Fibroblast of villous mesenchyme (primary cell): ENCODE measurements around the gene HAUS3. TPM values are rescaled to one million over a fixed set of nuclear protein-coding genes. Genes with fewer than 3 reads are reported as not detected.
A peak's percentile ranks its signal among the peaks of the same experiment; 100 is the strongest.
"Not testable (repeated sequence)": the region's sequence is repeated elsewhere in the genome, so short reads cannot be mapped to it uniquely, and the experiment has no call there.

Source experiments
- DNase-seq: peaks from one replicate; pipeline ENCODE4 v3.0.0-alpha.2; 2010; ENCODE audit warnings: low read depth
- H3K4me3 ChIP-seq: 2 replicates; pipeline ENCODE4 v1.5.1; 2011; ENCODE audit warnings: low read depth, mild to moderate bottlenecking, low read length
- total RNA-seq: library from RNA; depleted of rRNA; stranded (reverse); fragments of >200 nt; gene quantifications from 2 replicates; pipeline ENCODE4 v1.2.3, GENCODE V29; 2012
- TF ChIP-seq, protein P1 (sequence below): IDR thresholded peaks from 2 replicates; pipeline ENCODE4 v1.5.1; 2012; ENCODE audit warnings: low read depth, mild to moderate bottlenecking, low read length; ENCODE audit not compliant: insufficient read depth

The HAUS3 gene
- total RNA-seq, 1 donor: 9.1 TPM

DNA sequence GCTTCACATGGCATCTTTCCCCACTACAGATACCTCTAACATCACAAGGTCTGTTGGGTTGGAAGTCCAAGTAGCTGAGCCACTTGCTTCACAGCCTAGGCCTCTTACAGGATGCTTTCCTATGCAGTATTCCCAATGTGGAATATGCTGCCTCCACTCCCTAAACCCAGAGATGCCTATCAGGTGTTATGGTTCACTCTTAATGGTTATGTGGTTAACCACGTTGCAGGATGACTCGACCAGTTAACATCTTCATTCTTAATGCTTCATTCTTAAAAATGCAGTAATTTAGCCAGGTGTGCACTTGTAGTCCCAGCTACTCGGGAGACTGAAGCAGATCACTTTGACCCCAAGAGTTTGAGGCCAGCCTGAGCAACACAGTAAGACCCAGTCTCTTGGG, 24.2 kb downstream of the HAUS3 start:
- TF ChIP-seq, protein P1, sequence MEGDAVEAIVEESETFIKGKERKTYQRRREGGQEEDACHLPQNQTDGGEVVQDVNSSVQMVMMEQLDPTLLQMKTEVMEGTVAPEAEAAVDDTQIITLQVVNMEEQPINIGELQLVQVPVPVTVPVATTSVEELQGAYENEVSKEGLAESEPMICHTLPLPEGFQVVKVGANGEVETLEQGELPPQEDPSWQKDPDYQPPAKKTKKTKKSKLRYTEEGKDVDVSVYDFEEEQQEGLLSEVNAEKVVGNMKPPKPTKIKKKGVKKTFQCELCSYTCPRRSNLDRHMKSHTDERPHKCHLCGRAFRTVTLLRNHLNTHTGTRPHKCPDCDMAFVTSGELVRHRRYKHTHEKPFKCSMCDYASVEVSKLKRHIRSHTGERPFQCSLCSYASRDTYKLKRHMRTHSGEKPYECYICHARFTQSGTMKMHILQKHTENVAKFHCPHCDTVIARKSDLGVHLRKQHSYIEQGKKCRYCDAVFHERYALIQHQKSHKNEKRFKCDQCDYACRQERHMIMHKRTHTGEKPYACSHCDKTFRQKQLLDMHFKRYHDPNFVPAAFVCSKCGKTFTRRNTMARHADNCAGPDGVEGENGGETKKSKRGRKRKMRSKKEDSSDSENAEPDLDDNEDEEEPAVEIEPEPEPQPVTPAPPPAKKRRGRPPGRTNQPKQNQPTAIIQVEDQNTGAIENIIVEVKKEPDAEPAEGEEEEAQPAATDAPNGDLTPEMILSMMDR: no peak
- DNase-seq: peak; percentile 12
- H3K4me3 ChIP-seq: no peak overlapping the region

DNA sequence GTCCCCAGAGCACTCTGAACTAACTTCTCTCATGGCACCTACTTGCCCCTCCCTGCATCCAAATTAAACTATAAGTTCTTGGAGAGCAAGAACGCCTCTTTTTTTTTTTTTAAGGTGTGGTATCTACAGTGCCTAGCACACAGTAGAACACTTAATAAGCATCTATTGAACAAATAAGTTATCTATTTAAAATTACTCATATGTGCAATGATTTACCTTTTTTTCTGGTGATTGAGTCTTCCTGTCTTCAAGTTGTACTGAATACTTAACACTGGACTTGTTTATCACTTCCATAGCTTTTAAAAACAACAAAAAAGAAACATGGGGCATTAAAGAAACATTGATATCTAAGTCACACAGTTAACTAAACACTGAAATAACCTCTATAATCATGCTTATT, 29.1 kb downstream of the HAUS3 start:
- TF ChIP-seq, protein P1: no peak
- H3K4me3 ChIP-seq: no peak overlapping the region
- no peak for DNase-seq

DNA sequence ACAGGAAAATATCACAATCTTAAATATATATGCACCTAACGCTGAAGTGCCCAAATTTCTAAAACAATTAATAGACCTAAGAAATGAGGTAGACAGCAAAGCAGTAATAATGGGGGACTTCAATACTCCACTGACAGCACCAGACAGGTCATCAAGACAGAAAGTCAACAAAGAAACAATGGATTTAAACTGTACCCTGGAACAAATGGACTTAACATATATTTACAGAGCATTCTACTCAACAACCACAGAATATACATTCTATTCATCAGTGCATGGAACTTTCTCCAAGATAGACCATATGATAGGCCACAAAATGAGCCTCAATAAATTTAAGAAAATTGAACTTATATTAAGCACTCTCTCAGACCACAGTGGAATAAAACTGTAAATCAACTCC, 39.1 kb downstream of the HAUS3 start:
- not testable (repeated sequence) for DNase-seq, H3K4me3 ChIP-seq

DNA sequence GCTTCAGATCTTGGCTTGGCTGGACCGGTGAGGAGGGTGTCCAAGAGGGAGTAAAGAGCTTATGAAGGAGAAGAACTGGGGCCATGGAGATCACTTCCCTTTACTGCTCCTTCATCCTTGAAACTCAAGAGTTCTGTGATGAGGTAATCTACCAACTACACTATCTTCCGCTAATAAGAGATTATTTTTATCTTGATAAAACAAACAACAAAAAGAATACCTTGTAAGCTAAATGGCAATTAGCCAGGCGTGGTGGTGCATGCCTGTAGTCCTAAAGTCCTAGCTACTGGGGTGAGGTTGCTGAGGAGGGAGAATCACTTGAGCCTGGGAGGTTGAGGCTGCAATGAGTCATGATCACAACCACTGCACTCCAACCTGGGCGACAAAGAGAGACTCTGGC, 47.4 kb downstream of the HAUS3 start:
- H3K4me3 ChIP-seq: no peak overlapping the region
- TF ChIP-seq, protein P1: no peak
- DNase-seq: no peak

DNA sequence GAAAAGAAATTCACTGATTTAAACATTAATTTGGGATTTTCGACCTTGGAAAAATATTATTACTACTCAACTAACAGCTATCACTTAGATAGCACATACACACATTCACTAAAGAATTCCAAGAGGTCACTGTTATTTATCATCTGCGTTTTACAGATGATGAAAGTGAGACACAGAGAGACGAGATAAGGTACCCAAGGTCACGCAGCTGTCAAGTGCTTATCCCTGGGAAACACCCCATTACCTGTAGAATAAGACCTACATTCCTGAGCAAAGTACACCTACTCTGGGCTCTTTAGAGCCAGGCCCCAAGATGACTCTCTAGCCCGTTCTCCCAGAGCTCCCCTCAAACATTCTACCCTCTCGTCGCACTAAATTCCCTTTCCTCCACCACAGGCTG, 48.6 kb downstream of the HAUS3 start:
- H3K4me3 ChIP-seq: no peak overlapping the region
- TF ChIP-seq, protein P1: no peak
- DNase-seq: no peak

DNA sequence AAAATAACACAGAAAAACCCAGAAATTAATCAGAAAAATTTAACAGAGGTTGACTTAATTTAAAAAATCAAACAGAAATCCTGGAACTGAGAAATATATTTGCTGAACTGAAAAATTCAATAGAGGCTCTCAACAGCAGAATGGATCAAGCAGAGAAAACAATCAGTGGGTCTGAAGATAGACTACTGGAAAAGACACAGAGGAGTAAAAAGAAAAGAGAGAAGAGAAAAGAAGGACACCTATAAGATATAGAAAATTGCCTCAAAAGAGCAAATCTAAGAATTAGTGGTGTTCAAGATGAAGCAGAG, 55.1 kb downstream of the HAUS3 start:
- DNase-seq: no peak
- TF ChIP-seq, protein P1: no peak
- H3K4me3 ChIP-seq: no peak overlapping the region

DNA sequence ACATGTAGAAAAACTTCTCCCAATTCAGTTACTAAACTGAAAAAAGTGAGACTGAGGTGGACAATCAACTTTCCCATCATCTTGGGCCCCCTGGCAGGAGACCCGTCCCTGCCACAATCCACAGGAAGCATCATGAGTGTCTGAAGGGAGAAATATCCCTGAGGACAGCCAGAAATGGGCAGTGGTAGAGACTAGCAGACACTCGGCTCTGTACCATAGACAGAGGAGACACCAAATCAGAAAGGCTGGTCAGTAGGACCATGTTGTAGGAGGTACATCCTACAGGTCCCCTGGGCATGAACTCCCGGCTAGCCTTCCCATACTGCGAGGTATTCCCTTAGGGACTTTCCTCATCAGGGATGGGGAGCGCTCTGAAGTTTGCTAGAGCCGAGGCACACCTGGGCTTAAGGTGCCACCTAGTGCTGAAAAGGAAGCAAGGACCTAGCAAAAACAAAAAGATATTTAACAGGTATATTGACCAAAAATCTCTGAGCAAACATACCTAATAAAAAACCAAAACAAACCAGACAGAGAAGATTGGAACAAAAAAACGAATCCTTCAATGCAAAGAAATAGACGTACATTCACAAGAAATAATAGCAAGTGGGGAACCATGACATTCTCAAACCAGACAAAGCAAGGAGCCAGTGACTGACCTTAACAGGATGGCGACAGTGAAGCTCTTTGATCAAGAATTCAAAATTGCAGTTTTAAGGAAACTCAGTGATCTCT, 55.6 kb downstream of the HAUS3 start:
- H3K4me3 ChIP-seq: no peak overlapping the region
- TF ChIP-seq, protein P1: peak; percentile 32
- DNase-seq: peak; percentile 26
